GM04503 (cell line): ENCODE results near the gene ESRRB.

Experiments used
- DNase-seq: peaks from one replicate; pipeline ENCODE4 v3.0.0-alpha.2; 2012; ENCODE audit warnings: low read depth

The ESRRB gene

DNA sequence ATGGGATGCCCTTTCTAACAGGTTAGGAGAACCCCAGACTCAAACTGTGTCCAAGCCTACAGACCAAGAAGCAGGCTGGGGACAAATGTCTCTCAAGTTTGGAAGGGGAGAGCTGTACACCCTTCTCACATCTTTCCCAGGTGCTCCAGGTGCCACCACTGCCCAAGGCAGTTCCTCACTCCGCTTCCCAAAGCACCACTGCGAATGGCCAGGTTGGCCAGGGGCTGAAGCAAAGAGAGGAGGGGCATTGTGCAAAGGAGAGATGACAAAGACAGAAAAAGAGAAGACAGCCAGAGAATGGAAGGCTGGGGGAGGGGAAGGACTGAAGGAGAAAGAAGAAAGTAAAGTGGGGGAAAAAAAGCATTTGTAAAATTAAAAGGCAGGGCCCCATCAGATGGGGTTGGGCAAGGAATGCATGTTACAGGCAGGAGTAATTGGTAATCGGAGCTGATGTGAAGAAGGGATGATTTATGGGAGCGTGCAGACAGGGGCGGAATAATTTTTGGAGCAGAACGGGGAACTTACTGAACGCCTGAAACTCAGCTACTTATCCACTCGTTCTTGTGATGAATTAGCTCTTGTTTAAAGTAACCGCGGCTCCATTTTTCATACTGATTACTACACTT, 165.8 kb downstream of the ESRRB start:
- no peak for DNase-seq

DNA sequence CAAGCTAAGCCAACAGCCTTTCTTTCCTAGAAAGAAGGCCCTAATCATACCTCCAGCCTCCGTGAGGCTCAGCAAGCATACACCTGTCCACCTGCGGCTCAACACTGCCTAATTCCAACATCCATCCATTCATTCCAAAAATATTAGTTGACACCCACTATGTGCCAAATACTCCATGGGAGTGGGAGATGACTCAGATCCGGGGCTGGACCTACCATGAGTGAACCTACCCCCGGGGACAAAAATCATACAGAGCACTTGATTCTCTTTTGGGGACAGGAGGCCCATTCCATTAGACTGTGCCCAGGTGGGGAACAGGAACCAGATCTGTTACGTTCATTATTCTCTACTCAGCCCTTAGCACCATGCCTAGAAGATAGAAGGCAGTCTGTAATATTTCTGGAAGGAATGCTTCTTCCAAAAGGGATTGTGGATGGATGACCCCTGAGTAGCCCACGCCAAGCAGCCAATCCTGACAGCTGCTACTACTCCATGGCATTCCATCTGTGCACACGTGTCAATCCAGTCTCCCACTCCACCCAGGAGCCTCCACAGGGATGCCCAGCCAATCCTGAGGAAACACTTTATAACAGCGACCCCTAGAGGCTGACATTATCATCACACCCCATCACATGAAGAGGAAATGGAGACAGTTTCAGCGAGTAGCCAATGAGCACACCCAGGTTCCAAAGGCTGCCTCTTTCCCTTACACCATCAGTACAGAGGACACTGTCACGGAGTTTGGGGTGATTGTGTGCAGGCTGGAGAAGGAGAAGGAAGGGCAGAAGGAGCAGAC, 170.7 kb downstream of the ESRRB start:
- no peak for DNase-seq

DNA sequence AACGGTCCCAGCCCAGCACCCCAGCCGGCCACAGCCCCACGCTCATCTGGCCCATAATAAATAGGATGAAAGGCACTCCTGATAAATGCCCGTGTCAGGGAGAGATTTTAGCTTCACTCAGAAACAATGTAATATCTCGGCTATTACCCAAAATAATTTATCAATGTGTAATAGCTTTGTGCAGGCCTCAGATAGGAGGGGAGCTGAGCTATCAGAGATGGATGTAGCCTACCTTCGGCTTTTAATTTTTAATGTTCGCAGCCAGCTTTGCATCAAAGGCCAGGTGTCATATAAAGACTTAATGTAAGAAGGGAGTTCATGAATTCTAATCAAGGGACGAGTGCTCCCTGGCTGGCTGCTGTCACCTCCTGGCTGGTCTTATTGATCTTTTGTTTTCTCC, 171.9 kb downstream of the ESRRB start:
- DNase-seq = no peak

DNA sequence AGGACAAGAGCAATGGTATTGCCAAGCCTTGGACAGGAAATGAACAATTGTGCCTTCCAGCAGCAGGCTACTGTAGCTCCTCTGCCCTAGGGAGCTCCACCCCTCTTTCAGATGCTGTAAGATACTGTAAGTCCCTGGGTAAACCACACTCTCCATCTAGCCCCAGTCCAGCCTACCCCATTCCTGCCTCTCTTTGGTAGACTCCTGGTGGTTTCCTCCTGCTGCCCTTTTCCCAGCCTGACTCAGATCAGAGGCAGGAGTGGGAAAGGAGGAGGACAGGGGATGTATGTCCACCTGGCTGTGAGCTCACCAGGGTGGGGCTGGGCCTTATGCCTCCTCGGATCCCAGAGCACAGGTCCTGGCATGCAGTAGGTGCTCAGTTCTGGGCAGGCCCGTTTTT, 174.6 kb downstream of the ESRRB start:
- DNase-seq = no peak

DNA sequence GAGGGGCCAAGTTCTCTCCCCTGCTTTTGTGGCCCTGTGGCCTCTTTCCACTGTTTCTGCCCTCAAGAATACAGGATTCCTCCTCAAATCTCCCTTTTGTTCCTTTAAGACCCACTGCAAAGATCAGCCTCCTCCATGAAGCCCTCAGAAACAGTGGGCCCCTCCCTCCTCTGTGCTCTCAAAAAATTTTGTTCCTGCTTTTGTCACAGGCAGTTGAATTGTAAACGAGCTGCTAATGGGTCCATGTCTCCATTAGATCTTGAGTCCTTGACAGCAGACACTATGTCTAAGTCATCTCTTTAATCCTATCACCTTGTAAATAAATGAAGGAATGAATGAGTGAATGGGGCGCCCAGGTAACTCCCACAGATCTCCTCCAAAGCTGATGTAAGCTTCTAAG, 175.2 kb downstream of the ESRRB start:
- DNase-seq = no peak
